Hepatocyte (in vitro differentiated cells): ENCODE data around the gene WDR70. TPM values are rescaled to one million over a fixed set of nuclear protein-coding genes. Genes with fewer than 3 reads are reported as not detected.
"Not testable (repeated sequence)": the region's sequence is repeated elsewhere in the genome, so short reads cannot be mapped to it uniquely, and the experiment has no call there.

ENCODE experiments used
- DNase-seq: peaks from one replicate; pipeline ENCODE4 v3.0.0-alpha.2; 2016; ENCODE audit warnings: low spot score
- H2AFZ ChIP-seq: fragments of 200-600 bp; sonication (generic); 2 replicates; pipeline ENCODE4 v1.6.0; 2016; ENCODE audit warnings: antibody characterized with exemption, mild to moderate bottlenecking
- H3K27ac ChIP-seq: fragments of 200-600 bp; sonication (generic); 2 replicates; pipeline ENCODE4 v1.5.1; 2016; ENCODE audit warnings: mild to moderate bottlenecking
- H3K27me3 ChIP-seq: fragments of 200-600 bp; sonication (generic); 2 replicates; pipeline ENCODE4 v1.6.1; 2016
- H3K36me3 ChIP-seq: fragments of 200-600 bp; sonication (generic); replicated peaks from 2 replicates; pipeline ENCODE4 v1.5.1; 2016; ENCODE audit warnings: low read depth; ENCODE audit not compliant: insufficient read depth
- H3K4me1 ChIP-seq: fragments of 200-600 bp; sonication (generic); 2 replicates; pipeline ENCODE4 v1.5.1; 2016; ENCODE audit warnings: mild to moderate bottlenecking, moderate library complexity; ENCODE audit not compliant: insufficient read depth
- H3K4me2 ChIP-seq: fragments of 200-600 bp; sonication (generic); 2 replicates; pipeline ENCODE4 v1.6.0; 2016
- H3K4me3 ChIP-seq: fragments of 200-600 bp; sonication (generic); 2 replicates; pipeline ENCODE4 v1.5.1; 2016; ENCODE audit warnings: mild to moderate bottlenecking
- H3K79me2 ChIP-seq: fragments of 200-600 bp; sonication (generic); 2 replicates; pipeline ENCODE4 v1.6.0; 2017; ENCODE audit warnings: mild to moderate bottlenecking
- H3K9me2 ChIP-seq: fragments of 200-600 bp; sonication (generic); replicated peaks from 2 replicates; pipeline ENCODE4 v1.6.0; 2017; ENCODE audit warnings: mild to moderate bottlenecking; ENCODE audit not compliant: insufficient read depth
- H3K9me3 ChIP-seq: fragments of 200-600 bp; sonication (generic); 2 replicates; pipeline ENCODE4 v1.5.1; 2016; ENCODE audit warnings: low read depth, mild to moderate bottlenecking
- H4K20me1 ChIP-seq: fragments of 200-600 bp; sonication (generic); 2 replicates; pipeline ENCODE4 v1.6.0; 2016; ENCODE audit warnings: mild to moderate bottlenecking; ENCODE audit not compliant: insufficient read depth, poor library complexity, severe bottlenecking
- CTCF ChIP-seq: fragments of 200-600 bp; sonication (generic); IDR thresholded peaks from 2 replicates; pipeline ENCODE4 v1.5.1; 2016; ENCODE audit warnings: antibody characterized with exemption, mild to moderate bottlenecking; ENCODE audit not compliant: poor library complexity
- EZH2 ChIP-seq: fragments of 200-600 bp; sonication (generic); IDR thresholded peaks from 2 replicates; pipeline ENCODE4 v1.6.1; 2016; ENCODE audit warnings: antibody characterized with exemption, mild to moderate bottlenecking, borderline replicate concordance
- EZH2phosphoT487 ChIP-seq: fragments of 200-600 bp; sonication (generic); IDR thresholded peaks from one replicate; pipeline ENCODE4 v1.6.1; 2018; ENCODE audit warnings: antibody characterized with exemption, mild to moderate bottlenecking, low read depth, moderate library complexity; ENCODE audit not compliant: unreplicated experiment, severe bottlenecking
- WGBS: methylation state at CpG from one replicate; pipeline ENCODE4 v1.1.6; 2016; ENCODE audit warnings: low lambda C conversion rate; ENCODE audit errors: missing lambda C conversion rate; 5-methylcytosine and 5-hydroxymethylcytosine counted together
- polyA plus RNA-seq: library from polyadenylated mRNA; unstranded; fragments of >200 nt; fragmentation: Nextera tagmentation; extraction: Ambion mirVana; gene quantifications from 2 replicates; pipeline ENCODE4 v1.2.1, GENCODE V29; 2016
- total RNA-seq: library from RNA; depleted of rRNA; stranded (reverse); fragments of >200 nt; gene quantifications from 2 replicates; pipeline ENCODE4 v1.2.3, GENCODE V29; 2014

Gene WDR70
- total and polyA plus RNA-seq, 2 experiments from 2014 or later, result 22.3 to 37.0 TPM

- not testable (repeated sequence) for H4K20me1 ChIP-seq, H3K27ac ChIP-seq, H3K4me2 ChIP-seq, H3K27me3 ChIP-seq, H3K4me1 ChIP-seq, H3K36me3 ChIP-seq, H3K9me3 ChIP-seq, H2AFZ ChIP-seq, H3K4me3 ChIP-seq, H3K9me2 ChIP-seq, H3K79me2 ChIP-seq, DNase-seq
- WGBS, result 69% methylated on average over 2 of the region's 2 CpGs
Observed at GRCh38 chr5:37594864-37595263, 215.7 kb downstream of the WDR70 start.

DNA sequence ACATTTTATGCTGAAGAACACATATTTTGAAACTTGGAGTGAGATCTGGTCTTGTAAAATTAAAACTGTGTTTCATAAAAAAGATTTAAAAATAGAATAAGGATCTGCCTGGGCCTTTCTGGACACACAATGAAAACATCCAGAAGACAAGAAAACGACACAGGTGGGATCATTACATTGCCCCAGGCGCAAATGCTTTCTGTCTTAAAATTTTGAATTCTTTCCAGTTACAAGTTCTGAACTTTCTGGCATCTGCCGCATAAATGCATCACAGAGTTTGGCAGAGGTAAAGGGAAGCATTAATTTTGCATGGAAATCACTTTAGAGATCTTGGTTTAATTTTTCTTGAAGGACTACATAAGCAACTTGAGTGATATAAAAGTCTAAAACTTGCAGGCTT, 219.6 kb downstream of the WDR70 start:
- H3K36me3 ChIP-seq, result no peaks in the 10 kb centered on the region
- H3K27ac ChIP-seq, result no peak overlapping the region
- H4K20me1 ChIP-seq, result no peaks in the 10 kb centered on the region
- WGBS, result 73% methylated on average over 3 of the region's 3 CpGs
- H3K27me3 ChIP-seq, result no peaks in the 10 kb centered on the region
- H3K79me2 ChIP-seq, result no peaks in the 10 kb centered on the region
- no peaks in the 10 kb centered on the region for H3K4me1 ChIP-seq
- H3K9me2 ChIP-seq, result no peaks in the 10 kb centered on the region
- H3K9me3 ChIP-seq, result peaks cover 10% of the 10 kb centered on the region
- no peak for DNase-seq
- no peak overlapping the region for H3K4me3 ChIP-seq
- no peak overlapping the region for H2AFZ ChIP-seq
- H3K4me2 ChIP-seq, result no peak overlapping the region
- TF ChIP-seq EZH2 (no peak), CTCF (no peak), EZH2phosphoT487 (no peak)

DNA sequence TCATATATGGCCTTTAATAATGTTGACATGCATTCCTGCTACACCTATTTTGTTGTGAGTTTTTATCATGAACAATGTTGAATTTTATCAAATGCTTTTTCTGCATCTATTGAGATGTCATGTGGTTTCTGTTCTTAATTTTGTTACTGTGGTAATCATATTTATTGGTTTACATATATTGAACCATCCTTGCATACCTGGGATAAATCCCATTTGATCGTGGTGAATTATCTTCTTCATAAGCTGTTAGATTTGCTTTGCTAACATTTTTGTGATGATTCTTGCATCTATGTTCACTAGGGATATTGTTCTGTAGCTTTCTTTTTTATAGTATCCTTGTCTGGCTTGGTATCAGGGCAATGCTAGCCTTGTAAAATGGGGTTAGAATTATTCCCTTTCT, 222.0 kb downstream of the WDR70 start:
- TF ChIP-seq CTCF, result no peak
- TF ChIP-seq EZH2, result no peak
- TF ChIP-seq EZH2phosphoT487, result no peak
- H3K4me1 ChIP-seq, result no peaks in the 10 kb centered on the region
- peaks cover 10% of the 10 kb centered on the region for H3K9me3 ChIP-seq
- no peak overlapping the region for H3K4me2 ChIP-seq
- no peak overlapping the region for H3K4me3 ChIP-seq
- H3K27me3 ChIP-seq, result no peaks in the 10 kb centered on the region
- no peaks in the 10 kb centered on the region for H4K20me1 ChIP-seq
- H3K9me2 ChIP-seq, result no peaks in the 10 kb centered on the region
- H2AFZ ChIP-seq, result no peak overlapping the region
- H3K27ac ChIP-seq, result no peak overlapping the region
- WGBS, result 100% methylated on average over 1 of the region's 1 CpG
- H3K79me2 ChIP-seq, result no peaks in the 10 kb centered on the region
- H3K36me3 ChIP-seq, result no peaks in the 10 kb centered on the region
- no peak for DNase-seq

DNA sequence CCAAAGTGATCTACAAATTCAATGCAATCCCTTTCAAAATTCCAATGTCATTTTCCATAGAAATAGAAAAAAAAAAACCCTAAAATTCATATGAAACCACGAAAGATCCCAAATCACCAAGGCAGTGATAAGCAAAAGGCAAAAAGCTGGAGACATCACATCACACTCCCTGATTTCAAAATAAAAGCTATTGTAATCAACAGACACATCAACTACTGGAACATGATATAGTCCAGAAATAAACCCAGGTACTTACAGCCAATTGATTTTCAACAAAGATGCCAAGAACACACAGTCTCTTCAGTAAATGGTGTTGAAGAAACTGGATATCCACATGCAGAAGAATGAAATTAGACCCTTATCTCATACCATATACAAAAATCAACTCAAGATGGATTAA, 224.0 kb downstream of the WDR70 start:
- Histone ChIP-seq H3K27me3 (no peaks in the 10 kb centered on the region), H3K9me3 (peaks cover 10% of the 10 kb centered on the region), H3K4me2 (no peak overlapping the region), H3K36me3 (no peaks in the 10 kb centered on the region), H3K4me3 (no peak overlapping the region), H2AFZ (no peak overlapping the region), H3K79me2 (no peaks in the 10 kb centered on the region), H3K4me1 (no peaks in the 10 kb centered on the region), H4K20me1 (no peaks in the 10 kb centered on the region), H3K9me2 (no peaks in the 10 kb centered on the region), H3K27ac (no peak overlapping the region)
- WGBS, result 75% methylated on average over 1 of the region's 1 CpG
- DNase-seq, result no peak
- TF ChIP-seq EZH2phosphoT487 (no peak), EZH2 (no peak), CTCF (no peak)
